ENCODE data around the gene KCNQ2.

Gene KCNQ2

DNA sequence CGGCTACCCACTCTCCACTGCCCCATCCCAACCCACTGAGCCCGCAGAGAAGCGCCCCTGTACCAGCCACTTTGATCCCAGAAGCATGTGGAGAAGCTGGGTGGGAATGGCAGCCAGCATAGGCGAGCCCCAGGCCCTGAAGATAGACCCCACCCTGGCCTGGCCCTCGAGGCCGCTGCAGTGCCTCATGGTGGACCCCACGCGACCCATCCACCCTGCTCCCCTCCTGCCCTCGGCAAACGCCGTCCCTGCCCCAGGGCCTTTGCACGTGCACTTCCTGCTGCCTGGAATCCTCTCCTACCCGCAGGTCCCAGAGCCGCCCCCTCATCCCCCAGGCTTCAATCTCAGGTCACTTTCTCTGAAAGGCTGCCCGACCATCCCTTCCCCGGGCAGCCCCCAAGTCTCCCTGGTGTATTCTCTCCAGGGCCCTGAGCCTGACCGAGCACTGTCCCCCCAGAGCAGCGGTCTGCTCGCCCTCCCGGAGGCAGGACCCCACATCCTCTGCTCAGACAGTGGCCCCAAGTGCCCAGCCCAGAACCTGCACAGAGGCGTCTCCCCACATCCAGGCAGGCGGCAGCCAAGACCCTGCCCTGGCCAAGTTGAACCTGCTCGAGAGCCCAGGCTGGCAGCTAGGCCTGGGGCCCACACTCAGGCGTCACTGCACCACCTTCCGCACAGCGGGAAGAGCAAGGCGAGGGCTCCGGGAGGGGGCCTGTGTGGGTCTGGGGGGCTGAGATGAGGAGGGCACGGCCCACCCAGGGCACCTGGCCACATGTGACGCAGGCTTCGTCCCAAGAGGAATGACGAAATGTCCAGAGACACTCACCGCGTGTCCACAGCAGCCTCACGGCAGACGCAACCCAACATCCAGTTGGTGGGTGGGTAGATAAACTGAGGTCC lies 14.0 kb downstream of the KCNQ2 start:
- Histone ChIP-seq H3K4me2 (ENCODE audit: low read length) (no peak overlapping the region), H3K9me3 (ENCODE audit: control insufficient read depth, insufficient read depth, low read length) (no peaks in the 10 kb centered on the region), H3K9me2 (replicated peaks; ENCODE audit: control insufficient read depth, low read length) (no peaks in the 10 kb centered on the region), H3K27ac (ENCODE audit: low read depth, low read length) (no peak overlapping the region), H3K4me3 (ENCODE audit: low read length) (no peak overlapping the region), H4K20me1 (ENCODE audit: control insufficient read depth, insufficient read depth, low read depth, low read length) (no peaks in the 10 kb centered on the region), H3K36me3 (ENCODE audit: control insufficient read depth, low read length) (no peaks in the 10 kb centered on the region), H3K79me2 (ENCODE audit: control insufficient read depth, low read length) (no peaks in the 10 kb centered on the region), H3F3A (ENCODE audit: control insufficient read depth, insufficient read depth) (no peaks in the 10 kb centered on the region), H3K4me1 (ENCODE audit: control insufficient read depth, low read length) (no peaks in the 10 kb centered on the region), H3K27me3 (ENCODE audit: control insufficient read depth, low read length) (no peaks in the 10 kb centered on the region)
- TF ChIP-seq EZH2phosphoT487 (IDR thresholded peaks at IDR 0.05; ENCODE audit: borderline replicate concordance, low read length): no peak
- TF ChIP-seq, protein P1, sequence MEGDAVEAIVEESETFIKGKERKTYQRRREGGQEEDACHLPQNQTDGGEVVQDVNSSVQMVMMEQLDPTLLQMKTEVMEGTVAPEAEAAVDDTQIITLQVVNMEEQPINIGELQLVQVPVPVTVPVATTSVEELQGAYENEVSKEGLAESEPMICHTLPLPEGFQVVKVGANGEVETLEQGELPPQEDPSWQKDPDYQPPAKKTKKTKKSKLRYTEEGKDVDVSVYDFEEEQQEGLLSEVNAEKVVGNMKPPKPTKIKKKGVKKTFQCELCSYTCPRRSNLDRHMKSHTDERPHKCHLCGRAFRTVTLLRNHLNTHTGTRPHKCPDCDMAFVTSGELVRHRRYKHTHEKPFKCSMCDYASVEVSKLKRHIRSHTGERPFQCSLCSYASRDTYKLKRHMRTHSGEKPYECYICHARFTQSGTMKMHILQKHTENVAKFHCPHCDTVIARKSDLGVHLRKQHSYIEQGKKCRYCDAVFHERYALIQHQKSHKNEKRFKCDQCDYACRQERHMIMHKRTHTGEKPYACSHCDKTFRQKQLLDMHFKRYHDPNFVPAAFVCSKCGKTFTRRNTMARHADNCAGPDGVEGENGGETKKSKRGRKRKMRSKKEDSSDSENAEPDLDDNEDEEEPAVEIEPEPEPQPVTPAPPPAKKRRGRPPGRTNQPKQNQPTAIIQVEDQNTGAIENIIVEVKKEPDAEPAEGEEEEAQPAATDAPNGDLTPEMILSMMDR (IDR thresholded peaks at IDR 0.05; ENCODE audit: low read depth, low read length, poor library complexity, severe bottlenecking): no peak

DNA sequence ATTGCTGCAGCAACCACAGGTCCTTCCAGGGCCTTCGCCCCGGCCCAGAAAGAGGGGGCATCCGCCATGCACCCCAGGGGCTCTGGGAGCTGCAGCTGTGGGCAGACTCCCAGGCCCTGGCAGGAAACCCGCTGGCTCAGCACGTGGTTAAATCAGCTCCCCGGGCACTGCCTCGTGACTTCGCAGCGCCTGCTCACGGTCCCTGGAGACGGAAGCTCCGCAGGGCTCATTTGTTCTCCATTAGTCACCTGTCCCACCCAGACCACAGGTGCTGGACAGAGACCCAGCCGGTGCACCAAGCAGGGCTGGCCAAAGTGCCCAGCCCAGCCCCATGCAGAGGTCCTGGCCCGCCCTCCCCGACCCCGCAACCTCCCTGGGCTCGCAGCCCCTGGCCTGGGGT lies 14.7 kb downstream of the KCNQ2 start:
- Histone ChIP-seq H3K4me3 (ENCODE audit: low read length) (no peak overlapping the region), H3F3A (ENCODE audit: control insufficient read depth, insufficient read depth) (no peaks in the 10 kb centered on the region), H3K27ac (ENCODE audit: low read depth, low read length) (no peak overlapping the region), H3K27me3 (ENCODE audit: control insufficient read depth, low read length) (no peaks in the 10 kb centered on the region), H3K4me1 (ENCODE audit: control insufficient read depth, low read length) (no peaks in the 10 kb centered on the region), H3K9me2 (replicated peaks; ENCODE audit: control insufficient read depth, low read length) (no peaks in the 10 kb centered on the region), H4K20me1 (ENCODE audit: control insufficient read depth, insufficient read depth, low read depth, low read length) (no peaks in the 10 kb centered on the region), H3K4me2 (ENCODE audit: low read length) (no peak overlapping the region), H3K9me3 (ENCODE audit: control insufficient read depth, insufficient read depth, low read length) (no peaks in the 10 kb centered on the region), H3K36me3 (ENCODE audit: control insufficient read depth, low read length) (no peaks in the 10 kb centered on the region), H3K79me2 (ENCODE audit: control insufficient read depth, low read length) (no peaks in the 10 kb centered on the region)
- no peak for TF ChIP-seq EZH2phosphoT487 (IDR thresholded peaks at IDR 0.05; ENCODE audit: borderline replicate concordance, low read length)
- TF ChIP-seq, protein P1 (IDR thresholded peaks at IDR 0.05; ENCODE audit: low read depth, low read length, poor library complexity, severe bottlenecking): no peak

DNA sequence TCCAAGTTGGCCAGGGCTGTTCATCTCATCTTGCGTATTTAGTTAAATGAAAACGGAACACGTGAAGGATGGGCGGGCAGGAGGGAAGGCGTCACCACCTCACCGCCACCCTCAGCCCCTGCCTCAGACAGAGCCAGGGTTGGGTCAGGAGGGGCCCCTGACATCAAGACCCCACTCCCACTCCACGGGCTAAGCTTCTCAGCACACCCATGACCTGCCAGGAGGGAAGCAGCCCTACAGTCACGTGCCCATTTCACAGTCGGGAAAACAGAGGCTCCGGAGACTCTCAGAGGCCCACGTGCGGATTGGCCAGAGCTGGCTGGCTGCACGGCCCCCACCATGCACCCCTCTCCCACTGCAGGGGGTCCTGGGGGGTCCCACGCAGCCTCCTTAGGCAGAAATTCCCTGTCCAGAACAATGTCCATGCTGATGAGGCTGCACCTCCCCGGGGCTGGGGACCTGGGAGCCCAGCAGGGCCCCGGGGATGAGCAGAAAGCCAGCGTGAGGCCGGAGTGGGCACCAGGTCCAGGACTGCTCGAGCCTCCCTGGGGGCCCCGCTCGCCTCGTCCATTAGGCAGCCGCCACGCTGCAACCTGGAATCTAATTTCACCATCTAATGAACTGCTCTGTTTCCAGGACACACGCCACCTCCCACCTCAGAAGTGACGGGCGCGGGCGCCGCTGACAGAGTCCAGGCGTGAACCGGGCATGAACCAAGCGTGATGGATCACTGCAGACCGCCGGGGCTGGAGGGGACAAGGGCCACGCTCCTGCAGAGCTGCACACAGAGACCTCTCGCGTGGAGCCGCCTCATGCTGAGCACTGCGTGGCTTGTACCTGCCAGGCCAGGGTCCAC lies 15.8 kb downstream of the KCNQ2 start:
- Histone ChIP-seq H4K20me1 (ENCODE audit: control insufficient read depth, insufficient read depth, low read depth, low read length) (no peaks in the 10 kb centered on the region), H3K27me3 (ENCODE audit: control insufficient read depth, low read length) (no peaks in the 10 kb centered on the region), H3K79me2 (ENCODE audit: control insufficient read depth, low read length) (no peaks in the 10 kb centered on the region), H3K36me3 (ENCODE audit: control insufficient read depth, low read length) (no peaks in the 10 kb centered on the region), H3K4me1 (ENCODE audit: control insufficient read depth, low read length) (no peaks in the 10 kb centered on the region), H3K4me3 (ENCODE audit: low read length) (no peak overlapping the region), H3F3A (ENCODE audit: control insufficient read depth, insufficient read depth) (no peaks in the 10 kb centered on the region), H3K27ac (ENCODE audit: low read depth, low read length) (no peak overlapping the region), H3K9me3 (ENCODE audit: control insufficient read depth, insufficient read depth, low read length) (no peaks in the 10 kb centered on the region), H3K9me2 (replicated peaks; ENCODE audit: control insufficient read depth, low read length) (no peaks in the 10 kb centered on the region), H3K4me2 (ENCODE audit: low read length) (no peak overlapping the region)
- TF ChIP-seq EZH2phosphoT487 (IDR thresholded peaks at IDR 0.05; ENCODE audit: borderline replicate concordance, low read length): no peak
- TF ChIP-seq, protein P1 (IDR thresholded peaks at IDR 0.05; ENCODE audit: low read depth, low read length, poor library complexity, severe bottlenecking): no peak
